Lung (tissue), 12 donors: ENCODE measurements around the gene IRGC. TPM values are rescaled to one million over a fixed set of nuclear protein-coding genes. Genes with fewer than 3 reads are reported as not detected.

Experiments used
- ATAC-seq: fragments of 200-7000 bp; cut with Tn5 transposase; one replicate; pipeline ENCODE4 v1.9.1; 2020; ENCODE audit warnings: moderate number of reproducible peaks; ENCODE audit not compliant: insufficient read depth, low FRiP score
- DNase-seq, 3 donors: peaks; one replicate each; pipeline ENCODE4 v3.0.0-alpha.2; 2013 to 2017
- H3K27ac ChIP-seq, 2 donors: one replicate each; pipeline ENCODE4 v1.5.1; 2013; ENCODE audit warnings: mild to moderate bottlenecking in 2 of 2, moderate library complexity in 2 of 2, control low read depth in 1 of 2, inconsistent platforms in 1 of 2, low read depth in 1 of 2, low read length in 1 of 2
- H3K27me3 ChIP-seq, 3 donors: one replicate each; pipeline ENCODE4 v1.5.1; 2013; ENCODE audit warnings: low read length in 2 of 3; ENCODE audit not compliant: control insufficient read depth in 3 of 3, insufficient read depth in 3 of 3
- H3K36me3 ChIP-seq, 4 donors: one replicate each; pipeline ENCODE4 v1.5.1; 2013; ENCODE audit warnings: low read length in 4 of 4, mild to moderate bottlenecking in 1 of 4, moderate library complexity in 1 of 4; ENCODE audit not compliant: control insufficient read depth in 4 of 4, insufficient read depth in 4 of 4
- H3K4me1 ChIP-seq, 5 donors: one replicate each; pipeline ENCODE4 v1.5.1; 2013; ENCODE audit warnings: low read length in 5 of 5, mild to moderate bottlenecking in 2 of 5, moderate library complexity in 1 of 5; ENCODE audit not compliant: control insufficient read depth in 5 of 5, insufficient read depth in 5 of 5
- H3K4me3 ChIP-seq: one replicate; pipeline ENCODE4 v1.5.1; 2013; ENCODE audit warnings: mild to moderate bottlenecking, control low read depth, moderate library complexity
- H3K9ac ChIP-seq, 2 donors: one replicate each; pipeline ENCODE4 v1.5.1; 2013; ENCODE audit warnings: low read length in 2 of 2, control low read depth in 1 of 2; ENCODE audit not compliant: insufficient read depth in 1 of 2
- H3K9me3 ChIP-seq, 4 donors: one replicate each; pipeline ENCODE4 v1.5.1; 2013; ENCODE audit warnings: low read length in 3 of 4, mild to moderate bottlenecking in 1 of 4, moderate library complexity in 1 of 4; ENCODE audit not compliant: control insufficient read depth in 4 of 4, insufficient read depth in 3 of 4
- CTCF ChIP-seq: IDR thresholded peaks from 2 replicates; pipeline ENCODE4 v1.5.1; 2012; ENCODE audit warnings: mild to moderate bottlenecking; ENCODE audit errors: control extremely low read depth, extremely low read depth
- WGBS, 2 donors: extraction: QIAGEN DNeasy Blood & Tissue Kit; methylation state at CpG; one replicate each; pipeline ENCODE4 v1.1.7; 2013; 5-methylcytosine and 5-hydroxymethylcytosine counted together
- polyA plus RNA-seq, 2 donors: library from polyadenylated mRNA; stranded (reverse); fragments of 200-250 nt; gene quantifications; one replicate each; pipeline ENCODE4 v1.2.1, GENCODE V29; 2013
- total RNA-seq, 2 donors: library from RNA; depleted of rRNA in 1 of 2; stranded (reverse); fragments of >200 nt in 1 of 2; gene quantifications; one replicate each; pipeline ENCODE4 v1.2.1, GENCODE V29; 2014 to 2021
- donor health status: control.
- donor health status: control.
- donor health status: Bipolar disorder and iron deficiency.
- donor health status: healthy.
- donor health status: DM: yes; HTN: yes; CAD: no.

Gene IRGC
- total and polyA plus RNA-seq, 4 donors = not detected

DNA sequence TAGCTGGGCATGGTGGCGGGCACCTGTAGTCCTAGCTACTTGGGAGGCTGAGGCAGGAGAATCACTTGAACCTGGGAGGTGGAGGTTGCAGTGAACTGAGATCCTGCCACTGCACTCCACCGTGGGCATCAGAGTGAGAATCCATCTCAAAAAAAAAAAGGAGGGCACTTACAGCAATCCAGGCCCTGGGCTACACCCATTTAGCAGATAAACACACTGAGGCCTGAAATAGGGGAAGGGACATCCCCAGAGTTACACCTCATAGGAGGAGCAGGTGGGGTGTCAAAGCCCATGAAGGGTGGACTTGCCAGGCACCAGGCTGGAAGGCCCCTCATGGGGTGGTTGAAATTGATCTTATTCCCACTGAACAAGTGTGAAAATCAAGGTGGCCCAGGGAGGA, 32.0 kb upstream of the IRGC start:
- Histone ChIP-seq H3K9me3 (no peaks in the 10 kb centered on the region), H3K36me3 (no peaks in the 10 kb centered on the region), H3K27me3 (no peaks in the 10 kb centered on the region), H3K4me3 (no peak overlapping the region), H3K4me1 (no peaks in the 10 kb centered on the region), H3K9ac (no peak overlapping the region), H3K27ac (no peak overlapping the region)
- no peak for ATAC-seq
- DNase-seq = no peak
- no peak for TF ChIP-seq CTCF
- 47 to 74% methylated on average over 2 of the region's 2 CpGs for WGBS, 2 donors

DNA sequence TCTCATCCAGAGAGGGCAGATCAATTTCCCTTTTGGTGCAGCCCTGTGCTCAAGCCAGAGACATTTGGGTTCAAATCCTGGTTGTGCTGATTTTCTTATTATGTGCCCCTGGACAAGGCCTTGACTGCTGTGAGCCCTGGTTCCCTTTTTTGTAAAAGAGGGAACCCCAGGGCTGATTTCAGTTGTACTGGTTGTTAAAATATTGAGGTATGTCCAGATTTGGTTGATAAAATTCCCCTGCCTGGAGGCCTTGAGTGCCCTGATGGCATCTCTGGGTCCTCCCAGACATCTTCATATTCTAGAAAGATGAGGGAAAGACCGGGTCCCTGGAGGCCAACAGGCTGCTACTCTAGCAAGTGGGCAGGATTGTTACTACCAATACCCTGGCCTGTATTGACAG, 31.6 kb upstream of the IRGC start:
- no peaks in the 10 kb centered on the region for H3K9me3 ChIP-seq
- H3K27me3 ChIP-seq = no peaks in the 10 kb centered on the region
- H3K4me3 ChIP-seq = no peak overlapping the region
- H3K4me1 ChIP-seq = no peaks in the 10 kb centered on the region
- H3K36me3 ChIP-seq = no peaks in the 10 kb centered on the region
- no peak overlapping the region for H3K27ac ChIP-seq
- DNase-seq (no peak), ATAC-seq (no peak)
- H3K9ac ChIP-seq = no peak overlapping the region
- 83 to 88% methylated on average over 1 of the region's 1 CpG for WGBS, 2 donors
- TF ChIP-seq CTCF = no peak

DNA sequence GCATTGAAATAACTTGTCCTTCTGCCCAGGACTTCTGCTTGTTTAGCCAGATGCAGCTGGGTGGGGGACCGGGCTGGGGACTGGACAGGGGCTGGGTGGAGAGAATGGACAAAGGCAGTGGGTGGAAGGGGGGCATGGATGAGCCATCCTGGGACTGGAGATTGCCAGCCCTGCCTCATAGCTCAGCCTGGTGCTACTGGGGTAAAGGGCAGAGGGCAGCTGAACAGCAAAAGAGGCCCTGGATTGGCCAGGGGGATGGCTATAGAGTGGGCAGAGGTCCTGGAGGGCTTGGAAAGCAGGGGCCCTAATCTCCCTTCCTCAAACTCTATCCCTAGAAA, 28.2 kb upstream of the IRGC start:
- DNase-seq (no peak), ATAC-seq (no peak)
- no peak for TF ChIP-seq CTCF
- WGBS, 2 donors = 72 to 87% methylated on average over 1 of the region's 1 CpG
- no peaks in the 10 kb centered on the region for H3K4me1 ChIP-seq
- no peak overlapping the region for H3K27ac ChIP-seq
- H3K27me3 ChIP-seq = no peaks in the 10 kb centered on the region
- H3K36me3 ChIP-seq = no peaks in the 10 kb centered on the region
- H3K9ac ChIP-seq = no peak overlapping the region
- no peak overlapping the region for H3K4me3 ChIP-seq
- peaks cover 0 to 11% (median 9%) of the 10 kb centered on the region in 4 donors for H3K9me3 ChIP-seq

DNA sequence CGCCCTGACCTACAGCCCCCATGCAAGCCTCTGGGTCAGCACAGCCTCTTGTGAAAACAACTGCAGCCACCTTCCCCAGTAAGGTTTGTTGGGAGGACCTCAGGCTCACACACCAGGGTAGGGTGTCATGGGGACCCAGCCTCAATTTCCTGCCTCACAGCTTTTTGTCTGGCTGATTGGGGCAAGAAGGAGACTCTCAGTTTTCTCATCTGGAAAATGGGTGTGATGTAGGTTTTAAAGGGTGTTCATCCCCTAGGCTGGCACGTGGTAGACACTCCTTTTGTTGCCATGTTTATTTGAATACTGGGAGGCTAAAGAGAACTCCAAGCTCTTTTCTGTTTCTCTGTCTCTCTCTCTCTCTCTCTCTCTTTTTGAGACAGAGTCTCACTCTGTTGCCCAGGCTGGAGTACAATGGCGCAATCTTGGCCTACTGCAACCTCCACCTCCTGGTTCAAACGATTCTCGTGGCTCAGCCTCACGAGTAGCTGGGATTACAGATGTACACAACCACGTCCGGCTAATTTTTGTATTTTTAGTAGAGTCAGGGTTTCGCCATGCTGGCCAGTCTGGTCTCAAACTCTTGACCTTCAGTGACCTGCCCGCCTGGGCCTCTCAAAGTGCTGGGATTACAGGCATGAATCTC, 27.7 kb upstream of the IRGC start:
- Histone ChIP-seq H3K9me3 (peaks cover 0 to 11% (median 9%) of the 10 kb centered on the region in 4 donors), H3K4me1 (no peaks in the 10 kb centered on the region), H3K36me3 (no peaks in the 10 kb centered on the region), H3K27me3 (no peaks in the 10 kb centered on the region), H3K27ac (no peak overlapping the region), H3K4me3 (no peak overlapping the region), H3K9ac (no peak overlapping the region)
- TF ChIP-seq CTCF = no peak
- ATAC-seq = no peak
- 50 to 63% methylated on average over 10 of the region's 10 CpGs for WGBS, 2 donors
- DNase-seq = no peak
